Stimulated activated CD8-positive, alpha-beta memory T cell treated with anti-CD3 and anti-CD28 coated beads, Interleukin-7, amount 100 ng/mL, for 48 hours (primary cell): ENCODE results near the gene KHNYN.

Source experiments
- DNase-seq, 2 donors: peaks; one replicate each; pipeline ENCODE4 v3.0.0-alpha.2; 2020; ENCODE audit warnings: low read depth in 1 of 2; ENCODE audit errors: extremely low read depth in 1 of 2

KHNYN gene

GRCh38 chr14:24422261-24422660 is 7.5 kb upstream of the KHNYN start:
- DNase-seq, result no peak

- no peak for DNase-seq
Measured at GRCh38 chr14:24422694-24423601, 6.8 kb upstream of the KHNYN start.

GRCh38 chr14:24425704-24426103 is 4.0 kb upstream of the KHNYN start:
- DNase-seq, result no peak

DNA sequence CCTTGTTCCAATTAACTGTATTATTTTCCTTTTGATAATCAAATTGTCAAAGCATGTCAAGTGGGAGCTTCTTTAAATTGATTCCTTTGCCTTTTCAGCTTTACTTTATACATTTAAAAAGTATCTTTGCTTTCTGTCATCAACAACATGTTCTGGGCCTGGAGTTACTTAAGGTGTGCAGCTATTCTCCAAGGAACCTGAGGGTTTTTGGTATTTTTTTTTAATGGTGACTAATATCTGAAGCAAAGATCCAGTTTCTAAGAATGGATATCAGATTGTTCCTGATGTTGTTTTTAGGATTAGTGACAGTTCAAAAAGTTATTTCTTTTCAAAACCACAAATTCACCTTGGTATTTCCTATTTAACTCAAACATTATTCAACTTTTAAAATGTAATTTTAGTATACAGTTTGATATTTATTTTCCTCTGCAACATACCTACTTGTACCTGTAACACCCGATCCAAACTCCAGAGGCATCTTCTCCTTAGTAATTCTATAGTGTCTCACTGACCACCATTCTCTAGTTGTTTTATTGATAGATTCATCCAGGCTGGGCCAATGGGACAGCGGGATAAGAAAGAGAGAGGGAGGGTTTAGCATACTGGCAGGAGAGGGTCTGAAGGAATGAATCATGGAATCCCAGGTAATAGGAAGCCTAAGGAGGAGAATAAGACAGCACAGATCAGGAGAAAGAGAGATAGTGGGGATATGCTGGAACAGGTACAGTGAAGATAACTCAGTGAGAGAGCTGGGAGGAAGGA is 3.4 kb upstream of the KHNYN start:
- no peak for DNase-seq

DNA sequence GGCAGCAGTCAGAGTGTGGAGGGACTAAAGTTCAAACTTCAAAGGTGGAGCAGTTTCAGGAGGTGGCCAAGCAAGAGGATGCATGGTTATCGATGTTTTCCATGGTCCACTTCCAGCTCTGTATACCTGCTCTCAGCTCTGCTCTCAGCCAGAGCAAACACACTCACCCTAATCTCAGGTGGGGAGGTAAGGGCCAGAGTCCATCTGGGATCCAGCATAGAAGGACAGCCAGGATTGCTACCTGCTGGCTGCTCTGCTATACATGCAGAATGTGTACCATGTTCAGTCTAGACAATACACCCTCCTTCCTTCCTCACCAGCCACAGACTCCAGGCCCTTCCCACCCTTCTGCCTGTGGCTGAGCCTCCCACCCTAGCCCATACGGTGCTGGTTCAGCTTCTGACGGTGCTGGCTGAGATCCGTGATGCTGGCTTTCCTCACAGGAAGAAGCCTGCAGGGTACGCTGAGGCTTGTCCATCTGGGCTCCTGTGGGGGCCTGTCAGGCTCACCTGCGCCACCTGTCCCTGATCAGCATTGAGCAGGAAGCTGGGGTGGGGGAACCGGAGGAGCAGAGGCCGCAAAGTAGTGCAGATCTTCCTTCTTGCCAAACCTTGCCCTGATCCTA is 2.7 kb upstream of the KHNYN start:
- no peak for DNase-seq

- no peak for DNase-seq
Measured at GRCh38 chr14:24427537-24428508, 1.9 kb upstream of the KHNYN start.

DNA sequence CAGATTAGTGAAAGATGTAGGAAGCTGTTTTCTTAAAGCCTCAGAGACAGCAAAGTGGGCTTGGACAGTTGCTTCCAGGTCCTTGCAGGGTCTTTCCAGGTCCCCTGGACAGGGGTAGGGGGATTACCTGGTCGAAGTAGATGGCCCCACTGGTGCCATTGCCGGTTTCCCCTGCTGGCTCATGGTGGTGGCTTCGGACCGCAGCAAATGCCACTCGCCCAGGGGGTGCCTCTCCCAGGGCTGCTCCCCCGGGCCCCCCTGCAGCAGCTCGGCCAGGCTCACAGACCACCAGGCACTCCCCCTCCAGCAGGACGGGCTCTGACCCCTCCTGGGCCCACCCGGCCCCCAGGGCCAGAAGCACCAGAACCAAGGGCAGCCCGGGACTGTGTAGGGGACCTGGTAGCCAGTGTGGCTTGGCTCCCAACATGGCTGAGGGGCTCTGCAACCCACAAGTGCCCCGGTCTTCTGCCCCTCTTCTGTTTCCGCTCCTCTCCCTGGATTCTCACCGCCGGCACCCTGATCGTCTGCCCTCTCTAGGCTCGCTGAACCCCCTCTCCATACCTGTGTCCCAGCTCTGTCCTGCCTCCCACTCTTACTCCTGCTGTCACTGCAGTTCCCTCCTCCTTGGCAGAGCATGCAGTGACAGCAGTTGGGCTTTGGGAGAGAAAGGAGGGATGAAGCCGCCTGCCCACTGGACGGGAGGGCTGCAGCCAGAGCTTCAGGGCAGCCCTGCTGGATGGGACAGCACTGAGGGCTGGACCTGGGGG is 943 bp upstream of the KHNYN start:
- DNase-seq, result no peak

DNA sequence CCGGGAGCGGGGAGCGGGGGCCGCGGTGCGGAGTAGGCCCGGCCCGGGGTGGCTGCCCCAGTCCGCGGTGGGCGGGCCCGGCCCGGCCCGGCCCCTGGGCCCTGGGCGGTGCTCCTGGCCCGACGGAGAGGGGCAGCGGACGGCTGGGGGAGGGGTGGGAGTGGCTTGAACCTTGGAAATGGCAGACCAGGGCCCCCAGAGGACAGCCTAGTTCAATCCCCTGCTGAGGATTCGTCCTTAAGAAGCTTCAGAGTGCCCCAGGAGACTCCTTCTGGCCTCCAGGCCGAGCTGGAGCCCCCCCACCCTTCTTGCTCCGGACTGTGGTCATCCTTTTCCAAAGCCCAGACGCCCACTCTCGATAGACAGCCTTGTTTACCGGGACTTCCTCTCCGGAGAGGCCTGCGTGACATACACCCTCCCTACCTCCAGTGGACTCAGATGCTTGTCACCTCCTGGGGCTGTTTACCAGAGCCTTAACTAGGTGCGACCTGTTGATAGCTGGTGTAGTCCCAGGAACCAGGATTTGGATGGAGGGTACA is 458 bp downstream of the KHNYN start:
- peak; percentile 43 to 57 for DNase-seq

- peak in 1 of 2 donors; percentile 59 for DNase-seq
Measured at GRCh38 chr14:24430682-24431568, 1.2 kb downstream of the KHNYN start.

- peak; percentile 73 to 92 for DNase-seq
Measured at GRCh38 chr14:24431569-24432258, 2.0 kb downstream of the KHNYN start.

DNA sequence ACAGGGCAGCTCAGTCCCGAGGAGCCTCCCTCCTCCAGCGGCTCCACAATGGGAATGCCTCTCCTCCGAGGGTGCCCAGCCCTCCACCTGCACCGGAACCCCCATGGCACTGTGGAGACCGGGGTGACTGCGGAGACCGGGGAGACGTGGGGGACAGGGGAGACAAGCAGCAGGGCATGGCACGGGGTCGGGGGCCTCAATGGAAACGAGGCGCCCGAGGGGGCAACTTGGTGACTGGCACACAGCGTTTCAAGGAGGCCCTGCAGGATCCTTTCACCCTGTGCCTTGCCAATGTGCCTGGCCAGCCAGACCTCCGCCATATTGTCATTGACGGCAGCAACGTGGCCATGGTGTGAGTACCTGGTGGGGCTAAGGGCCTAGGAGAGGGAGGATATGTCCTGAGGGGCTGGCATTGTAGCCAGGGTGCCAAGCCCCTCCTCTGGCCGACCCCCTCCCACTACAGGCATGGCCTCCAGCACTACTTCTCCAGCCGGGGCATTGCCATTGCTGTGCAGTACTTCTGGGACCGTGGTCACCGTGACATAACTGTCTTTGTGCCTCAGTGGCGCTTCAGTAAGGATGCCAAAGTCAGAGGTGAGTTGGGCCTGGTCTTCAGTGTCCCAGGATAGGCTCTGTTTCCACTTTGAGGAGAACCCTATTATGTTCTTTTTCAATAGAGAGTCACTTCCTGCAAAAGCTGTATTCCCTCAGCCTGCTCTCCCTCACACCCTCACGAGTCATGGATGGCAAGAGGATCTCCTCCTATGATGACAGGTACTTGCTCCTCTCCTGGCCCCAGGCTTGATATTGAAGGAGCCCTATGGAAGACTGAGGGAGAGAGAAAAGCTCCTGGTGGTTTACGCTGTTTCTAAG is 2.7 kb downstream of the KHNYN start:
- DNase-seq, result no peak

- no peak for DNase-seq
Measured at GRCh38 chr14:24434036-24434435, 4.3 kb downstream of the KHNYN start.

GRCh38 chr14:24434676-24435075 is 4.9 kb downstream of the KHNYN start:
- DNase-seq, result no peak

- DNase-seq, result no peak
Measured at GRCh38 chr14:24435192-24435810, 5.5 kb downstream of the KHNYN start.

DNA sequence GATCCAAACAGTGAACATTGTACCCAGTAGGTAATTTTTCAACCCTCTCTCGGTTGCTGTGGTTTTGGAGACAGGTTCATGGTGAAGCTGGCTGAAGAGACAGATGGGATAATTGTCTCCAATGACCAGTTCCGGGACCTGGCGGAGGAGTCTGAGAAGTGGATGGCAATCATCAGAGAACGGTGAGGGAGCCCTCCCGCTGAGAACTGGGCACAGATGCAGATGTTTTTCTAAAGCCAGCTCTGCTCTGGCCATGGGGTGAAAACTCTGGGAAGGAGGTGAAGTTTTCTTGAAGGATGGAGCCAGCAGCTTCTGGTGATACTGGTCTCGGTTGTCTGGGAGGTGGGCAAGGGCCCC is 6.2 kb downstream of the KHNYN start:
- DNase-seq, result no peak

DNA sequence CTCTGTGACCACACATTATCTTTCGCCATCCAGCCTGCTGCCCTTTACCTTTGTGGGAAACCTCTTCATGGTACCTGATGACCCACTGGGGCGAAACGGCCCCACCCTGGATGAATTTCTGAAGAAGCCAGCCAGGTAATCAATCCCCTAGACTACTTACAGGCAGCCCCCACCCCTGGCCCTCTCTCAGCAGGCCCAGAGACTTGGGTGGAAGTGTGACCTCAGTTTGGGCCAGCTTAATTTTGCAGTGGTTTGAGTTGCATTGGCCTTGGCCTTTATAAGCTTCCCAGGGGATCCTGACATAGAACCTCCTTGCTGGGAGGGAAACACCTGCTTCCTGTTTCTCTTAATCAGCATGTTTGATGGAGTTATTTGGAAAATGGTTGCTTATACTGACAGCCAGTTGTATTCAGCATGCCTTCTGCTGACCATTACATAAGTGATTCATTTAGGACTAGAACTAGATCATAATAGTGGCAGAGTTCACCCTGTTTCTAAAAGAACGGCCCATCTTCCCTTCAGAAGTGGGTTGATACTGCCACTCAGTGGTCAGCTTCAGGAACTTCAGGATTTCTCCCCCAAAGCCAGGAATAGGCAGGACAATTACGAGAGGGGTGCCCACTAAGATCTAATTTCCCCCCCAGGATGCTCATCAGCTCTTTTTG is 6.7 kb downstream of the KHNYN start:
- DNase-seq, result no peak
